Testis (tissue), 2 donors: ENCODE results near the gene PAX3.

Experiments
- CTCF ChIP-seq, 3 experiments: fragments of 450-650 bp in 2 of 3; fragments of 200-600 bp in 1 of 3; sonication (generic) in 1 of 3; IDR thresholded peaks; one replicate each; pipeline ENCODE4 v1.5.1; 2016 to 2019; ENCODE audit warnings: antibody characterized with exemption in 3 of 3, mild to moderate bottlenecking in 2 of 3, moderate library complexity in 1 of 3
- POLR2A ChIP-seq: fragments of 450-650 bp; IDR thresholded peaks from one replicate; pipeline ENCODE4 v1.6.1; 2017; ENCODE audit warnings: antibody characterized with exemption, mild to moderate bottlenecking, moderate library complexity

- no peak for TF ChIP-seq CTCF (IDR thresholded peaks at IDR 0.05)
- TF ChIP-seq POLR2A = no peak
These were observed 41.2 kb downstream of the PAX3 start for GRCh38 chr2:222257645-222258044.
